Endometrium (tissue), 2 donors: ENCODE results near the gene KRTAP10-3.
"Not testable (repeated sequence)": the region's sequence is repeated elsewhere in the genome, so short reads cannot be mapped to it uniquely, and the experiment has no call there.

Source experiments
- FAIRE-seq: peaks from 2 replicates; lab custom pipeline; 2012; peaks lifted over from hg19 to GRCh38; lab: Jason Lieb, UNC
- donor health status: control.
- donor health status: control.

Gene KRTAP10-3

GRCh38 chr21:44558695-44559094, at the start of gene KRTAP10-3:
KRTAP10-3 (minus strand) TSS chr21:44558795; CDS start chr21:44558715, 80 bp downstream.
- FAIRE-seq, result no peak

- FAIRE-seq, result no peak
Observed at GRCh38 chr21:44606495-44606894, 47.9 kb upstream of the KRTAP10-3 start.

GRCh38 chr21:44603911-44604310, 45.3 kb upstream of the KRTAP10-3 start:
- no peak for FAIRE-seq

GRCh38 chr21:44603109-44603875, 44.7 kb upstream of the KRTAP10-3 start:
- no peak for FAIRE-seq

GRCh38 chr21:44602463-44602850, 43.9 kb upstream of the KRTAP10-3 start:
- FAIRE-seq, result no peak

GRCh38 chr21:44601596-44602462, 43.2 kb upstream of the KRTAP10-3 start:
- FAIRE-seq, result no peak

GRCh38 chr21:44601091-44601490, 42.5 kb upstream of the KRTAP10-3 start:
- not testable (repeated sequence) for FAIRE-seq

GRCh38 chr21:44600118-44600978, 41.8 kb upstream of the KRTAP10-3 start, which contains the start of gene KRTAP10-7:
KRTAP10-7 (plus strand) TSS chr21:44600597; CDS start chr21:44600622, 25 bp downstream.
- not testable (repeated sequence) for FAIRE-seq

GRCh38 chr21:44599264-44600029, 40.9 kb upstream of the KRTAP10-3 start:
- FAIRE-seq, result no peak

GRCh38 chr21:44598061-44598460, 39.5 kb upstream of the KRTAP10-3 start:
- no peak for FAIRE-seq

GRCh38 chr21:44596068-44596725, 37.6 kb upstream of the KRTAP10-3 start:
- FAIRE-seq, result no peak

GRCh38 chr21:44595524-44595923, 36.9 kb upstream of the KRTAP10-3 start:
- FAIRE-seq, result no peak

GRCh38 chr21:44594406-44594916, 35.9 kb upstream of the KRTAP10-3 start:
- no peak for FAIRE-seq

GRCh38 chr21:44593598-44594405, 35.2 kb upstream of the KRTAP10-3 start:
- FAIRE-seq, result no peak

GRCh38 chr21:44592446-44593311, 34.1 kb upstream of the KRTAP10-3 start, which contains the start of gene KRTAP10-6:
KRTAP10-6 (minus strand) TSS chr21:44592505; CDS start chr21:44592484, 21 bp downstream.
- no peak for FAIRE-seq

- not testable (repeated sequence) for FAIRE-seq
Observed at GRCh38 chr21:44591801-44592130, 33.2 kb upstream of the KRTAP10-3 start.

- not testable (repeated sequence) for FAIRE-seq
Observed at GRCh38 chr21:44590897-44591800, 32.6 kb upstream of the KRTAP10-3 start.
